Activated CD8-positive, alpha-beta T cell treated with anti-CD3 and anti-CD28 coated beads for 36 hours (primary cell): ENCODE data around the gene GTF3A. TPM values are rescaled to one million over a fixed set of nuclear protein-coding genes. Genes with fewer than 3 reads are reported as not detected.

Experiments
- ATAC-seq: fragments of 200-7000 bp; cut with Tn5 transposase; one replicate; pipeline ENCODE4 v1.10.0; 2021; ENCODE audit warnings: mild to moderate bottlenecking, moderate library complexity
- CTCF ChIA-PET: fragments of 350-600 bp; sonication (Branson Sonifier 250); formaldehyde crosslinking; loops from one replicate; lab custom pipeline; 2021; ENCODE audit warnings: antibody characterized with exemption; lab: Charles Lee
- POLR2A ChIA-PET: fragments of 350-600 bp; sonication (Branson Sonifier 250); formaldehyde crosslinking; loops from one replicate; lab custom pipeline; 2021; ENCODE audit warnings: antibody characterized with exemption; lab: Charles Lee
- DNase-seq: peaks from one replicate; pipeline ENCODE4 v3.0.0-alpha.2; 2020
- H3K27ac Mint-ChIP-seq: one replicate; pipeline ENCODE4 v1.8.0; 2021; ENCODE audit warnings: mild to moderate bottlenecking, mixed read lengths
- H3K27me3 Mint-ChIP-seq: one replicate; pipeline ENCODE4 v1.8.0; 2021; ENCODE audit warnings: mixed read lengths
- H3K36me3 Mint-ChIP-seq: one replicate; pipeline ENCODE4 v1.8.0; 2021; ENCODE audit warnings: low read depth, mixed read lengths
- H3K4me1 Mint-ChIP-seq: one replicate; pipeline ENCODE4 v1.8.0; 2021; ENCODE audit warnings: low read depth, mixed read lengths
- H3K4me3 Mint-ChIP-seq: one replicate; pipeline ENCODE4 v1.8.0; 2021; ENCODE audit warnings: mild to moderate bottlenecking, moderate library complexity, mixed read lengths
- H3K9me3 Mint-ChIP-seq: one replicate; pipeline ENCODE4 v1.8.0; 2021; ENCODE audit warnings: mixed read lengths
- CTCF ChIP-seq: fragments of 200-600 bp; IDR thresholded peaks from one replicate; pipeline ENCODE4 v1.8.0; 2022; ENCODE audit warnings: antibody characterized with exemption, mild to moderate bottlenecking
- intact Hi-C: fragments of 100-400 bp; cut with micrococcal nuclease; formaldehyde crosslinking; loops from one replicate; pipeline ENCODE4 v1.10.0; 2022
- total RNA-seq, 2 experiments: library from RNA; stranded (reverse); gene quantifications; one replicate each; pipeline ENCODE4 v1.2.3, GENCODE V29; 2021

Gene GTF3A
- total RNA-seq, 2 experiments from 2014 or later = 278 to 282 TPM

- Mint-ChIP-seq H3K27ac (no peak overlapping the region), H3K9me3 (no peaks in the 10 kb centered on the region), H3K36me3 (no peaks in the 10 kb centered on the region), H3K4me1 (no peaks in the 10 kb centered on the region), H3K27me3 (peaks cover 3% of the 10 kb centered on the region), H3K4me3 (no peak overlapping the region)
- ATAC-seq = peak; percentile 84
- ChIA-PET POLR2A (no interaction called here), CTCF (interaction anchor here (0.6 to 9.9 kb wide), 9 partner anchors 8 to 447 kb away, joined by 3 to 140 read pairs (median 4); partner anchors contain the start of gene GTF3A)
- peak; percentile 70 for TF ChIP-seq CTCF
- intact Hi-C loops = loop anchor here (10.0 kb wide), 1 partner anchor 605 kb away; the partner anchor contains the start of gene URAD
- DNase-seq = peak; percentile 80
Measured at GRCh38 chr13:27379694-27380641, 44.5 kb upstream of the GTF3A start.

- Mint-ChIP-seq H3K36me3 (no peaks in the 10 kb centered on the region), H3K4me3 (no peak overlapping the region), H3K27me3 (peaks cover 1% of the 10 kb centered on the region), H3K9me3 (no peaks in the 10 kb centered on the region), H3K27ac (no peak overlapping the region), H3K4me1 (no peaks in the 10 kb centered on the region)
- intact Hi-C loops = no loop called here
- ChIA-PET CTCF (interaction anchor here (1.4 to 1.5 kb wide), 2 partner anchors 24 to 445 kb away, joined by 3 to 7 read pairs; no protein-coding TSS in a partner anchor), POLR2A (no interaction called here)
- TF ChIP-seq CTCF = no peak
- DNase-seq (no peak), ATAC-seq (no peak)
Measured at GRCh38 chr13:27381601-27382000, 42.8 kb upstream of the GTF3A start.

GRCh38 chr13:27383104-27383921, 41.1 kb upstream of the GTF3A start:
- H3K4me3 Mint-ChIP-seq = no peak overlapping the region
- CTCF ChIA-PET = interaction anchor here (1.0 to 1.7 kb wide), 4 partner anchors 10 to 443 kb away, joined by 3 to 7 read pairs (median 4); no protein-coding TSS in a partner anchor
- TF ChIP-seq CTCF = no peak
- H3K4me1 Mint-ChIP-seq = no peaks in the 10 kb centered on the region
- intact Hi-C loops = no loop called here
- H3K27ac Mint-ChIP-seq = no peak overlapping the region
- POLR2A ChIA-PET = no interaction called here
- H3K36me3 Mint-ChIP-seq = no peaks in the 10 kb centered on the region
- H3K9me3 Mint-ChIP-seq = no peaks in the 10 kb centered on the region
- no peaks in the 10 kb centered on the region for H3K27me3 Mint-ChIP-seq
- DNase-seq = no peak
- no peak for ATAC-seq

GRCh38 chr13:27384285-27384684, 40.1 kb upstream of the GTF3A start:
- H3K4me1 Mint-ChIP-seq = no peaks in the 10 kb centered on the region
- DNase-seq (no peak), ATAC-seq (no peak)
- POLR2A ChIA-PET = no interaction called here
- no peak for TF ChIP-seq CTCF
- no peaks in the 10 kb centered on the region for H3K36me3 Mint-ChIP-seq
- H3K27ac Mint-ChIP-seq = no peak overlapping the region
- no peak overlapping the region for H3K4me3 Mint-ChIP-seq
- no peaks in the 10 kb centered on the region for H3K27me3 Mint-ChIP-seq
- H3K9me3 Mint-ChIP-seq = no peaks in the 10 kb centered on the region
- CTCF ChIA-PET = interaction anchor here (0.6 to 1.7 kb wide), 3 partner anchors 22 to 442 kb away, joined by 3 to 5 read pairs (median 3); no protein-coding TSS in a partner anchor
- intact Hi-C loops = no loop called here
